IMR-90 (cell line): ENCODE data around the gene STX11. TPM values are rescaled to one million over a fixed set of nuclear protein-coding genes. Genes with fewer than 3 reads are reported as not detected.

Experiments
- ATAC-seq: fragments of 200-7000 bp; cut with Tn5 transposase; 2 replicates; pipeline ENCODE4 v1.9.1; 2020; ENCODE audit warnings: low read depth, mild to moderate bottlenecking, moderate library complexity
- BruUV-seq: library from RNA; stranded (reverse); fragments of 400-500 nt; replicated peaks from 2 replicates; lab custom pipeline; 2021; lab: Mats Ljungman, UMichigan
- CTCF ChIA-PET: fragments of 300-600 bp; formaldehyde crosslinking; extraction: SDS; loops from one replicate; lab custom pipeline; 2021; ENCODE audit warnings: antibody characterized with exemption; lab: Yijun Ruan, JAX
- POLR2A ChIA-PET: fragments of 300-600 bp; sonication (Branson Sonifier 250); formaldehyde crosslinking; loops from one replicate; lab custom pipeline; 2022; ENCODE audit warnings: antibody characterized with exemption; ENCODE audit not compliant: unreplicated experiment; lab: Charles Lee
- DNase-seq: peaks from one replicate; pipeline ENCODE4 v3.0.0; 2013
- H2AFZ ChIP-seq: replicated peaks from 2 replicates; pipeline ENCODE3; 2013; ENCODE audit warnings: low read length, mild to moderate bottlenecking; ENCODE audit not compliant: poor library complexity
- H2AK5ac ChIP-seq: 2 replicates; pipeline ENCODE4 v1.6.1; 2013; ENCODE audit warnings: low read depth, low read length, inconsistent platforms
- H2AK9ac ChIP-seq: replicated peaks from 2 replicates; pipeline ENCODE3; 2013; ENCODE audit warnings: mild to moderate bottlenecking, low read depth, low read length, moderate library complexity; ENCODE audit not compliant: poor library complexity
- H2BK120ac ChIP-seq: 2 replicates; pipeline ENCODE4 v1.6.1; 2013; ENCODE audit warnings: low read depth, low read length, inconsistent platforms
- H2BK15ac ChIP-seq: 3 replicates; pipeline ENCODE4 v1.6.1; 2013; ENCODE audit warnings: low read depth, low read length, inconsistent platforms
- H2BK20ac ChIP-seq: 2 replicates; pipeline ENCODE4 v1.6.1; 2013; ENCODE audit warnings: low read depth, mild to moderate bottlenecking, inconsistent platforms, low read length, moderate library complexity
- H2BK5ac ChIP-seq: 2 replicates; pipeline ENCODE4 v1.6.1; 2013; ENCODE audit warnings: mild to moderate bottlenecking, low read depth, low read length, inconsistent platforms; ENCODE audit not compliant: poor library complexity, severe bottlenecking
- H3K14ac ChIP-seq: replicated peaks from 2 replicates; pipeline ENCODE4 v1.6.1; 2013; ENCODE audit warnings: low read depth, low read length, inconsistent platforms
- H3K18ac ChIP-seq: 2 replicates; pipeline ENCODE4 v1.6.1; 2013; ENCODE audit warnings: low read depth, low read length, control low read depth
- H3K23ac ChIP-seq: 2 replicates; pipeline ENCODE4 v1.6.1; 2013; ENCODE audit warnings: low read depth, low read length, inconsistent platforms
- H3K27ac ChIP-seq: 2 replicates; pipeline ENCODE4 v1.5.1; 2013; ENCODE audit warnings: mild to moderate bottlenecking, control low read depth, low read length; ENCODE audit not compliant: insufficient read depth
- H3K27me3 ChIP-seq: 2 replicates; pipeline ENCODE4 v1.6.1; 2013; ENCODE audit warnings: low read length; ENCODE audit not compliant: control insufficient read depth, insufficient read depth
- H3K36me3 ChIP-seq: 2 replicates; pipeline ENCODE4 v1.6.1; 2013; ENCODE audit warnings: low read length, mixed read lengths; ENCODE audit not compliant: control insufficient read depth, insufficient read depth
- H3K4ac ChIP-seq: 2 replicates; pipeline ENCODE4 v1.6.1; 2013; ENCODE audit warnings: low read depth, low read length, inconsistent platforms
- H3K4me1 ChIP-seq: 2 replicates; pipeline ENCODE4 v1.6.1; 2013; ENCODE audit warnings: low read length, mixed read lengths; ENCODE audit not compliant: control insufficient read depth, insufficient read depth
- H3K4me2 ChIP-seq: 2 replicates; pipeline ENCODE4 v1.6.1; 2013; ENCODE audit warnings: low read depth, mild to moderate bottlenecking, control low read depth, low read length, moderate library complexity
- H3K4me3 ChIP-seq: 2 replicates; pipeline ENCODE4 v1.5.1; 2013; ENCODE audit warnings: low read depth, mild to moderate bottlenecking, control low read depth, low read length, moderate library complexity; ENCODE audit not compliant: insufficient read depth
- H3K56ac ChIP-seq: 2 replicates; pipeline ENCODE4 v1.6.1; 2013; ENCODE audit warnings: low read length, inconsistent platforms; ENCODE audit not compliant: insufficient read depth; ENCODE audit errors: extremely low read depth
- H3K79me1 ChIP-seq, 2 experiments: 2 replicates each; pipeline ENCODE4 v1.6.1; 2013; ENCODE audit warnings: low read length in 2 of 2, inconsistent platforms in 1 of 2, low read depth in 1 of 2
- H3K9ac ChIP-seq: 2 replicates; pipeline ENCODE4 v1.6.1; 2013; ENCODE audit warnings: low read depth, low read length, control low read depth
- H3K9me1 ChIP-seq: 2 replicates; pipeline ENCODE4 v1.6.1; 2013; ENCODE audit warnings: low read length, inconsistent platforms; ENCODE audit not compliant: insufficient read depth
- H3K9me3 ChIP-seq: 2 replicates; pipeline ENCODE4 v1.6.1; 2013; ENCODE audit warnings: low read length; ENCODE audit not compliant: control insufficient read depth, insufficient read depth
- H4K20me1 ChIP-seq: 2 replicates; pipeline ENCODE4 v1.6.1; 2013; ENCODE audit warnings: low read length, inconsistent platforms; ENCODE audit not compliant: insufficient read depth
- H4K5ac ChIP-seq: 2 replicates; pipeline ENCODE4 v1.6.1; 2013; ENCODE audit warnings: mild to moderate bottlenecking, low read depth, low read length, control low read depth
- H4K8ac ChIP-seq, 2 experiments: 2 replicates each; pipeline ENCODE4 v1.6.1; 2013; ENCODE audit warnings: low read depth in 2 of 2, low read length in 2 of 2, control low read depth in 1 of 2, inconsistent platforms in 1 of 2
- H4K91ac ChIP-seq: 2 replicates; pipeline ENCODE4 v1.6.1; 2013; ENCODE audit warnings: low read depth, low read length, inconsistent platforms; ENCODE audit not compliant: insufficient read depth
- BHLHE40 ChIP-seq: fragments of 150-350 bp; IDR thresholded peaks from 2 replicates; pipeline ENCODE4 v1.6.1; 2016; ENCODE audit warnings: mild to moderate bottlenecking, low read depth, low read length
- CHD1 ChIP-seq: IDR thresholded peaks from 2 replicates; pipeline ENCODE4 v1.6.1; 2012; ENCODE audit warnings: low read depth, low read length, improper control_type of control experiment
- MAZ ChIP-seq: IDR thresholded peaks from 2 replicates; pipeline ENCODE4 v1.6.1; 2012; ENCODE audit warnings: low read depth, mild to moderate bottlenecking, low read length, improper control_type of control experiment, moderate library complexity, borderline replicate concordance
- RCOR1 ChIP-seq: IDR thresholded peaks from 2 replicates; pipeline ENCODE4 v1.6.1; 2012; ENCODE audit warnings: mild to moderate bottlenecking, low read length, improper control_type of control experiment; ENCODE audit not compliant: insufficient replicate concordance
- RFX5 ChIP-seq: IDR thresholded peaks from 2 replicates; pipeline ENCODE4 v1.8.0; 2012; ENCODE audit warnings: low read depth, mild to moderate bottlenecking, low read length, moderate library complexity
- WGBS, 2 experiments: methylation state at CpG; one replicate each; pipeline versions ENCODE4 v1.1.5 to v1.1.7; 2013; ENCODE audit warnings: missing lambda C conversion rate in 2 of 2; ENCODE audit not compliant: insufficient read length in 1 of 2; ENCODE audit errors: extremely low coverage in 2 of 2; 5-methylcytosine and 5-hydroxymethylcytosine counted together
- dilution Hi-C: fragments of 300-500 bp; cut with HindIII; formaldehyde crosslinking; loops from one replicate; pipeline ENCODE4 v1.14.3; 2018; ENCODE audit warnings: low sequenced_read_pairs; ENCODE audit not compliant: unreplicated experiment
- in situ Hi-C: fragments of 300-500 bp; cut with MboI; formaldehyde crosslinking; loops from 3 replicates; pipeline ENCODE4 v1.14.3; 2019; ENCODE audit warnings: low sequenced_read_pairs, inconsistent platforms, mixed read lengths
- intact Hi-C: fragments of 100-400 bp; cut with micrococcal nuclease; formaldehyde crosslinking; loops from 2 replicates; pipeline ENCODE4 v1.10.0; 2022
- polyA plus RNA-seq, 3 experiments: library from polyadenylated mRNA; depleted of rRNA; stranded (reverse); fragments of >200 nt; gene quantifications; 2 replicates each; pipeline ENCODE4 v1.2.3, GENCODE V29; 2012; ENCODE audit warnings: low replicate concordance in 1 of 3
- total RNA-seq: library from RNA; depleted of rRNA; stranded (reverse); fragments of >200 nt; gene quantifications from 2 replicates; pipeline ENCODE4 v1.2.3, GENCODE V29; 2012
- TF ChIP-seq, protein P1 (sequence below): conservative IDR thresholded peaks from 2 replicates; pipeline ENCODE4 v1.5.1; 2012; ENCODE audit warnings: mild to moderate bottlenecking, low read depth, low read length, improper control_type of control experiment

STX11 gene
- total and polyA plus RNA-seq, 2 of the 4 experiments (the other 2 are of a cell fraction): 0.54 to 0.68 TPM

GRCh38 chr6:144197919-144198318 is 47.6 kb downstream of the STX11 start:
- POLR2A ChIA-PET: no interaction called here
- H2AFZ ChIP-seq: no peak overlapping the region

More at GRCh38 chr6:144197919-144198318, 47.6 kb downstream of the STX11 start:
- Histone ChIP-seq H3K36me3 (no peaks in the 10 kb centered on the region), H4K91ac (no peak overlapping the region), H3K4me3 (no peak overlapping the region), H3K18ac (no peak overlapping the region), H2AK5ac (0 out of 2 replicates have a peak overlapping the region, but pooled peaks have one; percentile 15), H2AK9ac (no peak overlapping the region), H3K27me3 (no peaks in the 10 kb centered on the region; the same call in none of the 2 replicates), H2BK5ac (no peak overlapping the region), H3K27ac (no peak overlapping the region), H3K56ac (0 out of 2 replicates have a peak overlapping the region, but pooled peaks have one; percentile 23), H3K9me1 (no peaks in the 10 kb centered on the region), H3K4me2 (no peak overlapping the region), H2BK15ac (no peak overlapping the region), H4K5ac (no peak overlapping the region), H3K14ac (no peak overlapping the region), H2BK120ac (no peak overlapping the region), H3K23ac (no peak overlapping the region), H3K9ac (no peak overlapping the region), H2BK20ac (no peak overlapping the region), H4K20me1 (no peaks in the 10 kb centered on the region), H3K4ac (no peak overlapping the region; the same call in 1 of the 2 replicates), H3K9me3 (peaks cover 16% of the 10 kb centered on the region), H3K79me1 (no peaks in the 10 kb centered on the region), H4K8ac (no peak overlapping the region), H3K4me1 (no peaks in the 10 kb centered on the region)
- TF ChIP-seq BHLHE40 (no peak), CHD1 (no peak), RCOR1 (no peak), RFX5 (no peak), MAZ (no peak)
- TF ChIP-seq, protein P1, sequence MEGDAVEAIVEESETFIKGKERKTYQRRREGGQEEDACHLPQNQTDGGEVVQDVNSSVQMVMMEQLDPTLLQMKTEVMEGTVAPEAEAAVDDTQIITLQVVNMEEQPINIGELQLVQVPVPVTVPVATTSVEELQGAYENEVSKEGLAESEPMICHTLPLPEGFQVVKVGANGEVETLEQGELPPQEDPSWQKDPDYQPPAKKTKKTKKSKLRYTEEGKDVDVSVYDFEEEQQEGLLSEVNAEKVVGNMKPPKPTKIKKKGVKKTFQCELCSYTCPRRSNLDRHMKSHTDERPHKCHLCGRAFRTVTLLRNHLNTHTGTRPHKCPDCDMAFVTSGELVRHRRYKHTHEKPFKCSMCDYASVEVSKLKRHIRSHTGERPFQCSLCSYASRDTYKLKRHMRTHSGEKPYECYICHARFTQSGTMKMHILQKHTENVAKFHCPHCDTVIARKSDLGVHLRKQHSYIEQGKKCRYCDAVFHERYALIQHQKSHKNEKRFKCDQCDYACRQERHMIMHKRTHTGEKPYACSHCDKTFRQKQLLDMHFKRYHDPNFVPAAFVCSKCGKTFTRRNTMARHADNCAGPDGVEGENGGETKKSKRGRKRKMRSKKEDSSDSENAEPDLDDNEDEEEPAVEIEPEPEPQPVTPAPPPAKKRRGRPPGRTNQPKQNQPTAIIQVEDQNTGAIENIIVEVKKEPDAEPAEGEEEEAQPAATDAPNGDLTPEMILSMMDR: no peak
- no peak for ATAC-seq
- intact Hi-C loops (no loop called here), dilution Hi-C loops (no loop called here), in situ Hi-C loops (no loop called here)
- WGBS, 2 experiments: 100% methylated on average over 1 of the region's 3 CpGs; no CpG with 5 or more reads in 1 of the 2 experiments
- CTCF ChIA-PET: no interaction called here
- BruUV-seq: no TSS peak
- DNase-seq: no peak
